Body of pancreas (tissue), 4 donors: ENCODE data around the gene PRPS2.

Experiments used
- POLR2A ChIP-seq, 3 donors: fragments of 450-650 bp; IDR thresholded peaks; one replicate each; pipeline ENCODE4 v1.6.1; 2016; ENCODE audit warnings: antibody characterized with exemption in 3 of 3, mild to moderate bottlenecking in 2 of 3
- TF ChIP-seq, protein P1 (sequence below), 7 experiments: fragments of 450-650 bp in 4 of 7; fragments of 200-600 bp in 3 of 7; sonication (generic) in 3 of 7; IDR thresholded peaks; one replicate each; pipeline ENCODE4 v1.5.1; 2016 to 2019; ENCODE audit warnings: antibody characterized with exemption in 7 of 7

DNA sequence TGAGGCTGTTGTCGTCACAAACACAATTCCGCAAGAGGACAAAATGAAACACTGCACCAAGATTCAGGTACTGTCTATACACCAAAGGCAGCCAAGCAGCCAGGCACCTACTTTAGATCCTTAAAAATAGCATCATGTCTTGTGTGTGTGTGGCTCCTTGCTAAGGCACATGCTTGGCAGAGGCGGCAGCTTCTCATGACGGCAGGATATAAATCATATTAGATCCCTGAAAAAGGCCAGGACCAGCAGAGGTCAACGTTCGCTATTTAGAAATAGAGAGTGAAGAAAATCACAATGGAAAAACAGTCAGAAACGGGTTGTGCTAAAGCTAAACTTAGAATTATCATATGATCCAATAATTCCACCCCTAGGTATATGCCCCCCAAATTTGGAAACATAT, 29.5 kb downstream of the PRPS2 start:
- TF ChIP-seq, protein P1, sequence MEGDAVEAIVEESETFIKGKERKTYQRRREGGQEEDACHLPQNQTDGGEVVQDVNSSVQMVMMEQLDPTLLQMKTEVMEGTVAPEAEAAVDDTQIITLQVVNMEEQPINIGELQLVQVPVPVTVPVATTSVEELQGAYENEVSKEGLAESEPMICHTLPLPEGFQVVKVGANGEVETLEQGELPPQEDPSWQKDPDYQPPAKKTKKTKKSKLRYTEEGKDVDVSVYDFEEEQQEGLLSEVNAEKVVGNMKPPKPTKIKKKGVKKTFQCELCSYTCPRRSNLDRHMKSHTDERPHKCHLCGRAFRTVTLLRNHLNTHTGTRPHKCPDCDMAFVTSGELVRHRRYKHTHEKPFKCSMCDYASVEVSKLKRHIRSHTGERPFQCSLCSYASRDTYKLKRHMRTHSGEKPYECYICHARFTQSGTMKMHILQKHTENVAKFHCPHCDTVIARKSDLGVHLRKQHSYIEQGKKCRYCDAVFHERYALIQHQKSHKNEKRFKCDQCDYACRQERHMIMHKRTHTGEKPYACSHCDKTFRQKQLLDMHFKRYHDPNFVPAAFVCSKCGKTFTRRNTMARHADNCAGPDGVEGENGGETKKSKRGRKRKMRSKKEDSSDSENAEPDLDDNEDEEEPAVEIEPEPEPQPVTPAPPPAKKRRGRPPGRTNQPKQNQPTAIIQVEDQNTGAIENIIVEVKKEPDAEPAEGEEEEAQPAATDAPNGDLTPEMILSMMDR (IDR thresholded peaks at IDR 0.05): no peak
- TF ChIP-seq POLR2A (IDR thresholded peaks at IDR 0.05): no peak
